Activated naive CD8-positive, alpha-beta T cell treated with anti-CD3 and anti-CD28 coated beads for 36 hours (primary cell): Measurements from ENCODE around the gene RPP25L. TPM values are rescaled to one million over a fixed set of nuclear protein-coding genes. Genes with fewer than 3 reads are reported as not detected.

Source experiments
- DNase-seq: peaks from one replicate; pipeline ENCODE4 v3.0.0; 2021
- H3K27ac Mint-ChIP-seq: one replicate; pipeline ENCODE4 v1.8.0; 2022; ENCODE audit warnings: mild to moderate bottlenecking, moderate library complexity, mixed read lengths
- H3K27me3 Mint-ChIP-seq: one replicate; pipeline ENCODE4 v1.8.0; 2022; ENCODE audit warnings: mild to moderate bottlenecking, mixed read lengths
- H3K36me3 Mint-ChIP-seq: one replicate; pipeline ENCODE4 v1.8.0; 2021; ENCODE audit warnings: mild to moderate bottlenecking, mixed read lengths
- H3K4me1 Mint-ChIP-seq: one replicate; pipeline ENCODE4 v1.8.0; 2021; ENCODE audit warnings: mixed read lengths
- H3K4me3 Mint-ChIP-seq: one replicate; pipeline ENCODE4 v1.8.0; 2022; ENCODE audit warnings: mild to moderate bottlenecking, moderate library complexity, mixed read lengths
- H3K9me3 Mint-ChIP-seq: one replicate; pipeline ENCODE4 v1.8.0; 2022; ENCODE audit warnings: mixed read lengths
- total RNA-seq, 2 experiments: library from RNA; stranded (reverse); gene quantifications; one replicate each; pipeline ENCODE4 v1.2.3, GENCODE V29; 2021

Gene RPP25L
- 10 to 100 TPM; 31.6 to 34.6 TPM for total RNA-seq

GRCh38 chr9:34611811-34612787, at the start of gene RPP25L:
RPP25L (minus strand) TSS chr9:34612097; CDS start chr9:34611296, 801 bp downstream.
- H3K27me3 Mint-ChIP-seq, result no peaks in the 10 kb centered on the region
- peaks cover 19% of the 10 kb centered on the region for H3K4me1 Mint-ChIP-seq
- H3K36me3 Mint-ChIP-seq, result peaks cover 20% of the 10 kb centered on the region
- DNase-seq, result peak; percentile 91
- H3K4me3 Mint-ChIP-seq, result peak within 1 kb of the TSS; percentile 92
- no peaks in the 10 kb centered on the region for H3K9me3 Mint-ChIP-seq
- peak within 1 kb of the TSS; percentile 90 for H3K27ac Mint-ChIP-seq

GRCh38 chr9:34659592-34660253, 47.8 kb upstream of the RPP25L start:
- Mint-ChIP-seq H3K36me3 (peaks cover 2% of the 10 kb centered on the region), H3K4me1 (peaks cover 21% of the 10 kb centered on the region), H3K9me3 (no peaks in the 10 kb centered on the region), H3K27me3 (no peaks in the 10 kb centered on the region), H3K4me3 (no peak overlapping the region), H3K27ac (no peak overlapping the region)
- no peak for DNase-seq

- Mint-ChIP-seq H3K9me3 (no peaks in the 10 kb centered on the region), H3K27ac (no peak overlapping the region), H3K27me3 (no peaks in the 10 kb centered on the region), H3K4me3 (no peak overlapping the region), H3K36me3 (no peaks in the 10 kb centered on the region), H3K4me1 (peaks cover 10% of the 10 kb centered on the region)
- no peak for DNase-seq
Observed at GRCh38 chr9:34658461-34658860, 46.6 kb upstream of the RPP25L start.

- Mint-ChIP-seq H3K27ac (no peak overlapping the region), H3K9me3 (no peaks in the 10 kb centered on the region), H3K4me3 (no peak overlapping the region), H3K27me3 (no peaks in the 10 kb centered on the region), H3K36me3 (no peaks in the 10 kb centered on the region), H3K4me1 (peaks cover 12% of the 10 kb centered on the region)
- no peak for DNase-seq
Observed at GRCh38 chr9:34656992-34657391, 45.1 kb upstream of the RPP25L start.

- Mint-ChIP-seq H3K9me3 (no peaks in the 10 kb centered on the region), H3K27me3 (no peaks in the 10 kb centered on the region), H3K36me3 (no peaks in the 10 kb centered on the region), H3K4me1 (peaks cover 17% of the 10 kb centered on the region), H3K4me3 (no peak overlapping the region), H3K27ac (no peak overlapping the region)
- no peak for DNase-seq
Observed at GRCh38 chr9:34655394-34655793, 43.5 kb upstream of the RPP25L start.

GRCh38 chr9:34654323-34655051, 42.6 kb upstream of the RPP25L start:
- Mint-ChIP-seq H3K4me3 (no peak overlapping the region), H3K36me3 (peaks cover 1% of the 10 kb centered on the region), H3K27me3 (no peaks in the 10 kb centered on the region), H3K27ac (no peak overlapping the region), H3K9me3 (no peaks in the 10 kb centered on the region), H3K4me1 (peaks cover 17% of the 10 kb centered on the region)
- DNase-seq, result no peak

GRCh38 chr9:34653151-34654072, 41.5 kb upstream of the RPP25L start:
- DNase-seq, result no peak
- Mint-ChIP-seq H3K9me3 (no peaks in the 10 kb centered on the region), H3K36me3 (peaks cover 11% of the 10 kb centered on the region), H3K4me1 (peaks cover 24% of the 10 kb centered on the region), H3K27me3 (no peaks in the 10 kb centered on the region), H3K4me3 (no peak overlapping the region), H3K27ac (peak overlapping the region; percentile 23)

- no peak overlapping the region for H3K4me3 Mint-ChIP-seq
- H3K27ac Mint-ChIP-seq, result peak overlapping the region; percentile 23
Observed at GRCh38 chr9:34652602-34653000, 40.7 kb upstream of the RPP25L start.

GRCh38 chr9:34651876-34652601, 40.1 kb upstream of the RPP25L start, which contains the start of gene IL11RA:
IL11RA (plus strand) TSS chr9:34652185; CDS start chr9:34655218, 3,033 bp downstream.
- Mint-ChIP-seq H3K36me3 (peaks cover 23% of the 10 kb centered on the region), H3K4me3 (no peak within 1 kb of the TSS), H3K27ac (peak within 1 kb of the TSS; percentile 58), H3K27me3 (no peaks in the 10 kb centered on the region), H3K9me3 (no peaks in the 10 kb centered on the region), H3K4me1 (peaks cover 33% of the 10 kb centered on the region)
- DNase-seq, result peak; percentile 57

More at GRCh38 chr9:34652602-34653000, 40.7 kb upstream of the RPP25L start:
- Mint-ChIP-seq H3K27me3 (no peaks in the 10 kb centered on the region), H3K9me3 (no peaks in the 10 kb centered on the region), H3K36me3 (peaks cover 18% of the 10 kb centered on the region), H3K4me1 (peaks cover 32% of the 10 kb centered on the region)
- no peak for DNase-seq

GRCh38 chr9:34651321-34651720, 39.4 kb upstream of the RPP25L start:
- no peaks in the 10 kb centered on the region for H3K9me3 Mint-ChIP-seq
- no peaks in the 10 kb centered on the region for H3K27me3 Mint-ChIP-seq
- H3K36me3 Mint-ChIP-seq, result peaks cover 23% of the 10 kb centered on the region
- DNase-seq, result no peak
- H3K27ac Mint-ChIP-seq, result no peak overlapping the region
- H3K4me3 Mint-ChIP-seq, result no peak overlapping the region
- H3K4me1 Mint-ChIP-seq, result peaks cover 33% of the 10 kb centered on the region

GRCh38 chr9:34650816-34651215, 38.9 kb upstream of the RPP25L start:
- peaks cover 37% of the 10 kb centered on the region for H3K4me1 Mint-ChIP-seq
- H3K27me3 Mint-ChIP-seq, result no peaks in the 10 kb centered on the region
- H3K9me3 Mint-ChIP-seq, result no peaks in the 10 kb centered on the region
- H3K27ac Mint-ChIP-seq, result no peak overlapping the region
- H3K4me3 Mint-ChIP-seq, result no peak overlapping the region
- no peak for DNase-seq
- peaks cover 23% of the 10 kb centered on the region for H3K36me3 Mint-ChIP-seq

GRCh38 chr9:34648673-34649072, 36.8 kb upstream of the RPP25L start:
- Mint-ChIP-seq H3K36me3 (peaks cover 23% of the 10 kb centered on the region), H3K27ac (no peak overlapping the region), H3K4me1 (peaks cover 38% of the 10 kb centered on the region), H3K9me3 (no peaks in the 10 kb centered on the region), H3K4me3 (no peak overlapping the region), H3K27me3 (no peaks in the 10 kb centered on the region)
- DNase-seq, result no peak

- DNase-seq, result no peak
- peaks cover 23% of the 10 kb centered on the region for H3K36me3 Mint-ChIP-seq
- peak overlapping the region; percentile 96 for H3K4me3 Mint-ChIP-seq
- H3K4me1 Mint-ChIP-seq, result peaks cover 32% of the 10 kb centered on the region
- H3K27me3 Mint-ChIP-seq, result no peaks in the 10 kb centered on the region
- peak overlapping the region; percentile 87 for H3K27ac Mint-ChIP-seq
- no peaks in the 10 kb centered on the region for H3K9me3 Mint-ChIP-seq
Observed at GRCh38 chr9:34647651-34648050, 35.8 kb upstream of the RPP25L start.
